Effector memory CD8-positive, alpha-beta T cell (primary cell): Measurements from ENCODE around the gene KCTD10.
"Not testable (repeated sequence)": the region's sequence is repeated elsewhere in the genome, so short reads cannot be mapped to it uniquely, and the experiment has no call there.

Experiments
- ATAC-seq: fragments of 150-1000 bp; cut with Tn5 transposase; replicated peaks from 2 replicates; pipeline ENCODE4 v1.10.0; 2021; ENCODE audit warnings: mild to moderate bottlenecking, moderate library complexity
- DNase-seq, 3 experiments: peaks; one replicate each; pipeline ENCODE4 v3.0.0; 2021
- H3K27ac Mint-ChIP-seq, 2 donors: one replicate each; pipeline ENCODE4 v1.8.0; 2022; ENCODE audit warnings: mild to moderate bottlenecking in 2 of 2, mixed read lengths in 2 of 2, moderate library complexity in 2 of 2
- H3K27me3 Mint-ChIP-seq, 2 donors: one replicate each; pipeline ENCODE4 v1.8.0; 2022; ENCODE audit warnings: mixed read lengths in 2 of 2
- H3K36me3 Mint-ChIP-seq: one replicate; pipeline ENCODE4 v1.8.0; 2022; ENCODE audit warnings: mild to moderate bottlenecking, moderate library complexity, mixed read lengths; ENCODE audit not compliant: insufficient read depth
- H3K4me1 Mint-ChIP-seq, 2 donors: one replicate each; pipeline ENCODE4 v1.8.0; 2022; ENCODE audit warnings: low read depth in 2 of 2, mixed read lengths in 2 of 2
- H3K4me3 Mint-ChIP-seq, 2 donors: one replicate each; pipeline ENCODE4 v1.8.0; 2022; ENCODE audit warnings: mild to moderate bottlenecking in 2 of 2, mixed read lengths in 2 of 2, moderate library complexity in 2 of 2
- H3K9me3 Mint-ChIP-seq, 2 donors: one replicate each; pipeline ENCODE4 v1.8.0; 2022; ENCODE audit warnings: mixed read lengths in 2 of 2

The KCTD10 gene

GRCh38 chr12:109428804-109429203, 48.3 kb downstream of the KCTD10 start:
- not testable (repeated sequence) for DNase-seq, H3K4me3 Mint-ChIP-seq, H3K36me3 Mint-ChIP-seq, ATAC-seq, H3K9me3 Mint-ChIP-seq, H3K27ac Mint-ChIP-seq
- Mint-ChIP-seq H3K27me3 (peaks cover 18 to 29% of the 10 kb centered on the region in 2 donors), H3K4me1 (peaks cover 9 to 10% of the 10 kb centered on the region in 2 donors)

- Mint-ChIP-seq H3K27me3 (peaks cover 24 to 36% of the 10 kb centered on the region in 2 donors), H3K9me3 (no peaks in the 10 kb centered on the region), H3K27ac (no peak overlapping the region), H3K36me3 (peaks cover 9% of the 10 kb centered on the region), H3K4me1 (peaks cover 5 to 8% of the 10 kb centered on the region in 2 donors), H3K4me3 (no peak overlapping the region)
- peak; percentile 91 for ATAC-seq
- peak; percentile 64 to 72 (median 67) for DNase-seq
Observed at GRCh38 chr12:109428037-109428629, 49.0 kb downstream of the KCTD10 start.

GRCh38 chr12:109423392-109423791, 53.7 kb downstream of the KCTD10 start:
- no peaks in the 10 kb centered on the region for H3K4me1 Mint-ChIP-seq

GRCh38 chr12:109422251-109422650, 54.8 kb downstream of the KCTD10 start:
- peaks cover 3% of the 10 kb centered on the region for H3K36me3 Mint-ChIP-seq
- ATAC-seq (no peak), DNase-seq (no peak)
- no peak overlapping the region for H3K27ac Mint-ChIP-seq
- no peaks in the 10 kb centered on the region for H3K4me1 Mint-ChIP-seq
- H3K9me3 Mint-ChIP-seq = no peaks in the 10 kb centered on the region
- H3K4me3 Mint-ChIP-seq = no peak overlapping the region
- peaks cover 47 to 75% of the 10 kb centered on the region in 2 donors for H3K27me3 Mint-ChIP-seq

More at GRCh38 chr12:109423392-109423791, 53.7 kb downstream of the KCTD10 start:
- Mint-ChIP-seq H3K27me3 (peaks cover 47 to 75% of the 10 kb centered on the region in 2 donors), H3K9me3 (no peaks in the 10 kb centered on the region), H3K4me3 (no peak overlapping the region), H3K27ac (no peak overlapping the region), H3K36me3 (peaks cover 3% of the 10 kb centered on the region)
- ATAC-seq = no peak
- no peak for DNase-seq

- ATAC-seq (no peak), DNase-seq (no peak)
- Mint-ChIP-seq H3K27me3 (peaks cover 47 to 73% of the 10 kb centered on the region in 2 donors), H3K9me3 (no peaks in the 10 kb centered on the region), H3K4me3 (no peak overlapping the region), H3K4me1 (no peaks in the 10 kb centered on the region), H3K36me3 (peaks cover 3% of the 10 kb centered on the region), H3K27ac (no peak overlapping the region)
Observed at GRCh38 chr12:109421355-109422087, 55.6 kb downstream of the KCTD10 start.

GRCh38 chr12:109418848-109419480, 58.1 kb downstream of the KCTD10 start:
- Mint-ChIP-seq H3K27me3 (peaks cover 31 to 48% of the 10 kb centered on the region in 2 donors), H3K4me1 (no peaks in the 10 kb centered on the region), H3K36me3 (peaks cover under 1% of the 10 kb centered on the region), H3K9me3 (no peaks in the 10 kb centered on the region), H3K4me3 (no peak overlapping the region), H3K27ac (peak overlapping the region in 1 of 2 donors; percentile 36)
- DNase-seq = no peak
- ATAC-seq = no peak

GRCh38 chr12:109406147-109406546, 71.0 kb downstream of the KCTD10 start:
- not testable (repeated sequence) for DNase-seq, H3K4me3 Mint-ChIP-seq, H3K9me3 Mint-ChIP-seq, ATAC-seq, H3K4me1 Mint-ChIP-seq, H3K27ac Mint-ChIP-seq, H3K36me3 Mint-ChIP-seq
- peaks cover 22 to 34% of the 10 kb centered on the region in 2 donors for H3K27me3 Mint-ChIP-seq

- ATAC-seq, H3K4me1 Mint-ChIP-seq, H3K27ac Mint-ChIP-seq, H3K4me3 Mint-ChIP-seq, H3K36me3 Mint-ChIP-seq, H3K9me3 Mint-ChIP-seq, DNase-seq: not testable (repeated sequence)
- peaks cover 30 to 47% of the 10 kb centered on the region in 2 donors for H3K27me3 Mint-ChIP-seq
Observed at GRCh38 chr12:109404841-109405240, 72.3 kb downstream of the KCTD10 start.
